Skin of body (tissue), 2 donors: ENCODE data around the gene CHMP5. TPM values are rescaled to one million over a fixed set of nuclear protein-coding genes. Genes with fewer than 3 reads are reported as not detected.
"Not testable (repeated sequence)": the region's sequence is repeated elsewhere in the genome, so short reads cannot be mapped to it uniquely, and the experiment has no call there.

Experiments
- DNase-seq: peaks from one replicate; lab custom pipeline; 2025; lab: John Stamatoyannopoulos, UW
- total RNA-seq: library from RNA; depleted of rRNA; stranded (reverse); fragments of >200 nt; gene quantifications from one replicate; pipeline ENCODE4 v1.2.3, GENCODE V29; 2014

CHMP5 gene
- total RNA-seq, 1 donor from 2014 or later, result 53.4 TPM

GRCh38 chr9:33311953-33312352, 47.1 kb downstream of the CHMP5 start:
- DNase-seq, result no peak

DNA sequence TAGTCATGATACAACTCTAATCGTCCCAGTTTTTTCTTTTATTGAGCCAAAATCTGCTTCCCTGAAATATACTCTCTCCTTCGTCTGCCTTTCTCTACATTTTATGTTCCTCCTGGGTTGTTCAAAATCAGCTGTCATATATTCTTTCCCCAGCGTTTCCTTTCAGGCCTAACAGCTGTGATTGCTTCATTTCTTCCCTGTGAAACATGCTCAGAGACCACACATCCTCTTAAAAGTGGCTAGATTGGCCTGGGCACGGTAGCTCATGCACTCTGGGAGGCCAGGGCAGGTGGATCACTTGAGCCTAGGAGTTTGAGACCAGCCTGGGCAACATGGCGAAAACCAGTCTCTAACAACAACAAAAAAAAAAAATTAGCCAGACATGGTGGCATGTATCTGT, 50.5 kb downstream of the CHMP5 start:
- DNase-seq, result no peak

- not testable (repeated sequence) for DNase-seq
Observed at GRCh38 chr9:33317136-33317535, 52.3 kb downstream of the CHMP5 start.

DNA sequence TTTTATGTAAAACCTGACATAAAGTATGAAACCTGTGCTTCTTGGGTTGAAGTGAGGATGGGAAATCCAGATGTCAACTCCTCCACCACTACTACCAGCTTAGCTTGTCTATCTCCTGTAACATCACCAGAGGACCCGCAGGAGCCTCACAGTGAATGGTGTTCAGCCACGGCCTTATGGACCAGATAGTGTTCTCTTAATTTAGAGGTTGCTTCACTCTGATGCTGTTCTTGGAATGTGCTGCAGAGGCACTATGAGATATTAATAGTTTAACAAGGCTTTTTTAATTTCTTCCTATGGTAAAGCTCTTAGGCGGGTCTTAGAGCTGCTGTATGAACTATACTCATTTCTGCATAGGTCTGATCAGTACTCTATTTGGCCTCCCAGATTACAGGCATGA, 53.4 kb downstream of the CHMP5 start:
- DNase-seq, result no peak

GRCh38 chr9:33318781-33319180, 53.9 kb downstream of the CHMP5 start:
- DNase-seq, result no peak

- no peak for DNase-seq
Observed at GRCh38 chr9:33320230-33320567, 55.4 kb downstream of the CHMP5 start.

- peak; percentile 57 for DNase-seq
Observed at GRCh38 chr9:33320568-33321261, 55.9 kb downstream of the CHMP5 start.

GRCh38 chr9:33329117-33329563, 64.3 kb downstream of the CHMP5 start:
- no peak for DNase-seq

- DNase-seq, result no peak
Observed at GRCh38 chr9:33329979-33330378, 65.1 kb downstream of the CHMP5 start.

DNA sequence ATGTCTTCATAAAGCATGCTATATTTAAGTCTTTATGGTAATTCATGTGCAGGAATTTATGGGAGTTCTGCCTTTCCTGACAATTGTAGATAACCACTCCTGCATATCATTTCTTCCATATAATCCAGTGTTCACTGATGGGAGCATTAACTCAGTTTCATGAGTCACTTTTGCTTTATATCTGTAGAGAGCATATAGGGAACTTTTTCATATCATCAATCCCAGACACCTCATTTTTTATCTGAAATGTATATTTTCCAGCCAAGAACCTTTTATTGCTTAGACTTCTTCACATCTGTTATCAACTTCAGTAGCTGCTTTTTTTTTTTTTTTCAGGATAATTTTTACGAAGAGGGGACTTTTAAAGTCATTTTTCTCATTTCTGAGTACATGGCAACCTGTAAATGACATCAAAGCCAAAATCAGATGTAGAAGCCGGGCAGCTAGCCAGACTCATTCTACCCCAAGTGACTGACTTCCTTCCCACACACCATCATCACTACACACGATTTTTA, 66.6 kb downstream of the CHMP5 start:
- DNase-seq, result no peak

Other genes starting within 250 kb of the CHMP5 start
- gene DNAJA1, start 239.8 kb upstream of the CHMP5 start, total RNA-seq, result 66.0 TPM
- 25.7 TPM for gene SMU1, start 188.4 kb upstream of the CHMP5 start, total RNA-seq
- gene B4GALT1, start 97.7 kb upstream of the CHMP5 start, total RNA-seq, result 30.8 TPM
- not detected for gene SPINK4, start 24.9 kb upstream of the CHMP5 start, total RNA-seq
- 64.7 TPM for gene BAG1, start 341 bp upstream of the CHMP5 start, total RNA-seq
- 29.0 TPM for gene NFX1, start 25.5 kb downstream of the CHMP5 start, total RNA-seq
- gene AQP7, start 137.5 kb downstream of the CHMP5 start, total RNA-seq, result 37.0 TPM
- gene AQP3, start 182.5 kb downstream of the CHMP5 start, total RNA-seq, result 169 TPM
- 21.2 TPM for gene NOL6, start 208.9 kb downstream of the CHMP5 start, total RNA-seq